Measurements from ENCODE around the gene ALKAL2.

DNA sequence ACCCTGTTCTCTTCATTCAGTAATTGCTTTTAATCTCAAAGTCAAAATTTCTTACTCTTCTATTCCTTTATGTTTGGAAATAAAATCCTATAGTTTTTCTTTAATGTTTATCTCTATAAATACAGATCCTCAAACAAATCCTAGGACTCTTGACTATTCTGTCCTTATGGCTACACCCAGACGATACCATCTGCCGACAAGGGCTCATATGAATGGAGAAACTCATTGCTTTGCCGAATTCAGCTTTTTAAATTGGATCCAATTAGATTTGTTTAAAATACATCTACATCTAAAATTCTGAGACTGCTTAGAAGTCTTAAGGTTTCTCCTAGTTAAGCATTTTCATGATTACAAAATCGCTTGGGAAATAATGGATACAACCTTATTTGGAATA lies 9.0 kb downstream of the ALKAL2 start:
- TF ChIP-seq POLR2A (IDR thresholded peaks at IDR 0.05) (no peak), CTCF (IDR thresholded peaks at IDR 0.05) (no peak)
